ENCODE results near the gene EAF2. TPM values are rescaled to one million over a fixed set of nuclear protein-coding genes. Genes with fewer than 3 reads are reported as not detected.

EAF2 gene
- total and polyA plus RNA-seq, 4 donors: 4.8 to 16.5 (median 9.8) TPM

DNA sequence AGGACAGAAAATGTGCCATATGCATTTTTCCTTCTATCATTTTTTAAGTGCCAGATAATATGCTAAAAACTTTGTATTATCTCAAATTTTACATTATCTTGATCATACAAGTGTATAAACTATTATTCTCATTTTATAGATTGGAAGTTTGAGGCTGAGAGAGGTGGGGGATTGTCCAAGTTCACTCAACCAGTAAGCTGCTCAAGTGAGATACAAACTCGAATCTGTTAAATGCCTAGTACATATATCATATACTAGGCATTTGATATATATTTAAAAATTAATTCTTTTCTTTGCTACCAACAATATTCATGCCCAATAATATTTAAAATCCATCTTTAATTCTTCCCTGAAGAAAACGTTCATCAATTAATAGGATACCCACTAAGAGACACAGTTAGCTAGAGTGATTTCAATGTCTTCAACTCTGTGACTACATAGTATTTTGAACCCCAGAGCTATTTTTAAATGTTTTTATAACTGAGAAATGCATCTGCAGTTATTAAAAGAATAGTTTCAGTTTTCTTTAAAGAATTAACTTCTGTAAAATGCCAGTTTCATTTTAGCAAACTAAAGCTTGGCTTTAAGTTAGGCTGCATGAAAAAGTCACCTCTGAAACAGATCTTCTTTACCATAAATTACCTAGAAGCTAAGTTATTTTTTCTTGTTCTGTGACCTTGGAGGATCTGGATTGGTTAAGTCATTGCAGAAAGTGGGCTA is 40.6 kb upstream of the EAF2 start:
- Histone ChIP-seq H3K4me3 (no peak overlapping the region), H3K27ac (ENCODE audit: low read depth in 1 of 2, low read length in 1 of 2) (no peak overlapping the region), H3K36me3 (ENCODE audit: control insufficient read depth in 4 of 4, insufficient read depth in 4 of 4, low read length in 4 of 4) (peaks cover 0 to 12% (median 7%) of the 10 kb centered on the region in 4 donors), H3K9me3 (ENCODE audit: control insufficient read depth in 4 of 4, insufficient read depth in 3 of 4, low read length in 3 of 4) (no peaks in the 10 kb centered on the region), H3K9ac (ENCODE audit: insufficient read depth in 1 of 2, low read length in 2 of 2) (no peak overlapping the region), H3K4me1 (ENCODE audit: control insufficient read depth in 5 of 5, insufficient read depth in 5 of 5, low read length in 5 of 5) (no peaks in the 10 kb centered on the region), H3K27me3 (ENCODE audit: control insufficient read depth in 3 of 3, insufficient read depth in 3 of 3, low read length in 2 of 3) (no peaks in the 10 kb centered on the region)
- DNase-seq (no peak), ATAC-seq (ENCODE audit: insufficient read depth, low FRiP score) (no peak)
- WGBS, 2 donors: 96% methylated on average over 2 of the region's 2 CpGs
- TF ChIP-seq, protein P1, sequence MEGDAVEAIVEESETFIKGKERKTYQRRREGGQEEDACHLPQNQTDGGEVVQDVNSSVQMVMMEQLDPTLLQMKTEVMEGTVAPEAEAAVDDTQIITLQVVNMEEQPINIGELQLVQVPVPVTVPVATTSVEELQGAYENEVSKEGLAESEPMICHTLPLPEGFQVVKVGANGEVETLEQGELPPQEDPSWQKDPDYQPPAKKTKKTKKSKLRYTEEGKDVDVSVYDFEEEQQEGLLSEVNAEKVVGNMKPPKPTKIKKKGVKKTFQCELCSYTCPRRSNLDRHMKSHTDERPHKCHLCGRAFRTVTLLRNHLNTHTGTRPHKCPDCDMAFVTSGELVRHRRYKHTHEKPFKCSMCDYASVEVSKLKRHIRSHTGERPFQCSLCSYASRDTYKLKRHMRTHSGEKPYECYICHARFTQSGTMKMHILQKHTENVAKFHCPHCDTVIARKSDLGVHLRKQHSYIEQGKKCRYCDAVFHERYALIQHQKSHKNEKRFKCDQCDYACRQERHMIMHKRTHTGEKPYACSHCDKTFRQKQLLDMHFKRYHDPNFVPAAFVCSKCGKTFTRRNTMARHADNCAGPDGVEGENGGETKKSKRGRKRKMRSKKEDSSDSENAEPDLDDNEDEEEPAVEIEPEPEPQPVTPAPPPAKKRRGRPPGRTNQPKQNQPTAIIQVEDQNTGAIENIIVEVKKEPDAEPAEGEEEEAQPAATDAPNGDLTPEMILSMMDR (IDR thresholded peaks at IDR 0.05; ENCODE audit: control extremely low read depth, extremely low read depth): no peak

DNA sequence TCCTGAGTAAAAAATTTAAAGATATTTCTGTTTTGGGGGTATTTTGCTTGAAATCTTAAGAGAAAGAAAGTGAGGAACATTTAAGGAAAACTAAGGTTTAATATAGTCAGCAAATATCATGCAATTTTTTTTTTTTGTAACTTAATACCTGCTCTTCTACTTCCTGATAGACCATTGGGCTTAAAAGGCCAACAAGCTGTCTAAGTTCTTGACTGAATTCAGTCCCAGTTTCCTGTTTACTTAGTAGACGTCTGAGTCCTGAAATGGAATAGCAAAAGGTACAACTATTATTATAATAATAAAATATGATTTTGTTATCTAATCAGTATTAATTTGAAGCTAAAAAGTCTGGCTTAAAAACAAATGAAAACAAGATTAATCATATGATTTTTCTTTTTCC is 38.0 kb upstream of the EAF2 start:
- Histone ChIP-seq H3K27me3 (ENCODE audit: control insufficient read depth in 3 of 3, insufficient read depth in 3 of 3, low read length in 2 of 3) (no peaks in the 10 kb centered on the region), H3K36me3 (ENCODE audit: control insufficient read depth in 4 of 4, insufficient read depth in 4 of 4, low read length in 4 of 4) (peaks cover 0 to 7% (median 3%) of the 10 kb centered on the region in 4 donors), H3K9ac (ENCODE audit: insufficient read depth in 1 of 2, low read length in 2 of 2) (no peak overlapping the region), H3K27ac (ENCODE audit: low read depth in 1 of 2, low read length in 1 of 2) (no peak overlapping the region), H3K4me3 (no peak overlapping the region), H3K4me1 (ENCODE audit: control insufficient read depth in 5 of 5, insufficient read depth in 5 of 5, low read length in 5 of 5) (no peaks in the 10 kb centered on the region), H3K9me3 (ENCODE audit: control insufficient read depth in 4 of 4, insufficient read depth in 3 of 4, low read length in 3 of 4) (no peaks in the 10 kb centered on the region)
- WGBS, 2 donors: 29 to 53% methylated on average over 1 of the region's 1 CpG
- ATAC-seq (ENCODE audit: insufficient read depth, low FRiP score) (no peak), DNase-seq (no peak)
- TF ChIP-seq, protein P1 (IDR thresholded peaks at IDR 0.05; ENCODE audit: control extremely low read depth, extremely low read depth): no peak

DNA sequence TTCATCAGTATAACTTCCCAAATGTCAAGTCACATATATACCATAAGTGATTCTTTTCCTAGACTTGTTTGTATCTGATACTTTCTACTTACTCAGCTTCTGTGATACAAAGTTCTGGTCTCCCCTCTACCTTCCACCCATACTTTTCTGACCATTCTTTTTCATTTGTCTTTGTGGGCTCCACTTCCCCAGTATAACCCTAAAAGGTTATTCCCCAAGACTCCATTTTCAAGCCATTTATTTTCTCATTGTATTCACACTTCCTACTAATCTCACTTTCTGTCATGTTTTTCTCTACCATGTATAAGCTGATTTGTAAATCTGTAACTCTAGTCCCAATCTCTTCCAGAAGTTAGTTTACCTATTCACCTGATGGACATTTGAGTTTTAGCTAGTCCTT is 34.1 kb upstream of the EAF2 start:
- peaks cover 1 to 10% (median 6%) of the 10 kb centered on the region in 4 donors for H3K36me3 ChIP-seq (ENCODE audit: control insufficient read depth in 4 of 4, insufficient read depth in 4 of 4, low read length in 4 of 4)
- H3K27me3 ChIP-seq (ENCODE audit: control insufficient read depth in 3 of 3, insufficient read depth in 3 of 3, low read length in 2 of 3): no peaks in the 10 kb centered on the region
- no peak overlapping the region for H3K4me3 ChIP-seq
- DNase-seq (no peak), ATAC-seq (ENCODE audit: insufficient read depth, low FRiP score) (no peak)
- H3K9ac ChIP-seq (ENCODE audit: insufficient read depth in 1 of 2, low read length in 2 of 2): no peak overlapping the region
- no peaks in the 10 kb centered on the region for H3K4me1 ChIP-seq (ENCODE audit: control insufficient read depth in 5 of 5, insufficient read depth in 5 of 5, low read length in 5 of 5)
- TF ChIP-seq, protein P1 (IDR thresholded peaks at IDR 0.05; ENCODE audit: control extremely low read depth, extremely low read depth): no peak
- no peak overlapping the region for H3K27ac ChIP-seq (ENCODE audit: low read depth in 1 of 2, low read length in 1 of 2)
- H3K9me3 ChIP-seq (ENCODE audit: control insufficient read depth in 4 of 4, insufficient read depth in 3 of 4, low read length in 3 of 4): no peaks in the 10 kb centered on the region
